ENCODE results near the gene HMG20B. TPM values are rescaled to one million over a fixed set of nuclear protein-coding genes. Genes with fewer than 3 reads are reported as not detected.

HMG20B gene
- total RNA-seq, 1 experiment from 2014 or later, result 58.1 TPM

DNA sequence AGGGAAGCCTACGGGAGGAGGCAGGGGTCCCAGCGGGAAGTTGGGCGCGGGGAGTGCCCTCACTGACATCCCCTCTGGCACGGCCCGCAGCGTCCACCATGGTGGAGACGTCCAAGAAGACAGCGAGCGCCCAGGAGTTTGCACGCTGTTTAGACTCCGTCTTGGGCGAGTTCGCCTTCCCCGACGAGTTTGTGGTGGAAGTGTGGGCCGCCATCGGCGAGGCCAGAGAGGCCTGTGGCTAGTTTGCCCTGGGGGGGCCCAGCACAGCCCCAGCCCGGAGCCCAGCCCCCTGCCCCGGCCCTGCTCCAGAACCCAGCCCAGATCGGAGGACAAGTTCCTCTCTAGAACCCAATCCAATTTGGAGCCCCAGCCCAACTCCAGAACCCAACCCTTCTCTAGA, 17.2 kb downstream of the HMG20B start:
- H3K36me3 Mint-ChIP-seq (ENCODE audit: insufficient read depth, unreplicated experiment), result no peaks in the 10 kb centered on the region
- no peak overlapping the region for H3K27ac Mint-ChIP-seq (ENCODE audit: unreplicated experiment)
- BruUV-seq (replicated peaks), result no TSS peak
- TF ChIP-seq, protein P1, sequence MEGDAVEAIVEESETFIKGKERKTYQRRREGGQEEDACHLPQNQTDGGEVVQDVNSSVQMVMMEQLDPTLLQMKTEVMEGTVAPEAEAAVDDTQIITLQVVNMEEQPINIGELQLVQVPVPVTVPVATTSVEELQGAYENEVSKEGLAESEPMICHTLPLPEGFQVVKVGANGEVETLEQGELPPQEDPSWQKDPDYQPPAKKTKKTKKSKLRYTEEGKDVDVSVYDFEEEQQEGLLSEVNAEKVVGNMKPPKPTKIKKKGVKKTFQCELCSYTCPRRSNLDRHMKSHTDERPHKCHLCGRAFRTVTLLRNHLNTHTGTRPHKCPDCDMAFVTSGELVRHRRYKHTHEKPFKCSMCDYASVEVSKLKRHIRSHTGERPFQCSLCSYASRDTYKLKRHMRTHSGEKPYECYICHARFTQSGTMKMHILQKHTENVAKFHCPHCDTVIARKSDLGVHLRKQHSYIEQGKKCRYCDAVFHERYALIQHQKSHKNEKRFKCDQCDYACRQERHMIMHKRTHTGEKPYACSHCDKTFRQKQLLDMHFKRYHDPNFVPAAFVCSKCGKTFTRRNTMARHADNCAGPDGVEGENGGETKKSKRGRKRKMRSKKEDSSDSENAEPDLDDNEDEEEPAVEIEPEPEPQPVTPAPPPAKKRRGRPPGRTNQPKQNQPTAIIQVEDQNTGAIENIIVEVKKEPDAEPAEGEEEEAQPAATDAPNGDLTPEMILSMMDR (IDR thresholded peaks at IDR 0.05; ENCODE audit: unreplicated experiment), result no peak
- intact Hi-C loops (cut with micrococcal nuclease; ENCODE audit: unreplicated experiment), result no loop called here
- H3K4me1 Mint-ChIP-seq (ENCODE audit: low read depth, unreplicated experiment), result no peaks in the 10 kb centered on the region
- DNase-seq, result no peak
- no peaks in the 10 kb centered on the region for H3K9me3 Mint-ChIP-seq (ENCODE audit: low read depth, unreplicated experiment)
- H3K27me3 Mint-ChIP-seq (ENCODE audit: unreplicated experiment), result peaks cover 23% of the 10 kb centered on the region
- H3K4me3 Mint-ChIP-seq (ENCODE audit: low read depth, unreplicated experiment), result no peak overlapping the region
- CTCF ChIA-PET, result no interaction called here

DNA sequence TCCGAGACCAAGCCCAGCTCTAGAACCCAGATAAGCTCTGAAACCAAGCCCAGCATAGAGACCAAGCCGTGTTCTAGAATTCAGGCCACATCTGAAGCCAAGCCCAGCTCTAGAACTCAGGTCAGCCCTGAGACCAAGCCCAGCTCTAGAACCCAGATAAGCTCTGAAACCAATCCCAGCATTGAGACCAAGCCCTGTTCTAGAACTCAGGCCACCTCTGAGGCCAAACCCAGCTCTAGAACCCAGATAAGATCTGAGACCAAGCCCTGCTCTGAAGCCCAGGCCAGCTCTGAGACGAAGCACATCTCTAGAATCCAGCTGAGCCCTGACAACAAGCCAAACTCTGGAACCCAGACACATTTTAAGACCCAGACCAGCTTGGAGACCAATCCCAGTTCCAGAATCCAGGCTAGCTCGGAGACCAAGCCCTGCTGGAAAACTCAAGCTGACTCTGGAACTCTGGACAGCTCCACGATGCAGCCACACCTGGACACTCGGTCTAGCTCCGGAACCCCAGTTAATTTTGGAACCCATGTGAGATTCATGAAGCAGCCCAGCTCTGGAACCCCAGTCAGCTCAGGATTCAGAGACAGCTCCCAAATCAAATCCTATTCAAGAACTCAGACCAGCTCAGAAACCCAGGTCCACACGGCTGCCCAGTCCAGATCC, 18.4 kb downstream of the HMG20B start:
- no peak for DNase-seq
- H3K36me3 Mint-ChIP-seq (ENCODE audit: insufficient read depth, unreplicated experiment), result no peaks in the 10 kb centered on the region
- no peak overlapping the region for H3K27ac Mint-ChIP-seq (ENCODE audit: unreplicated experiment)
- TF ChIP-seq, protein P1 (IDR thresholded peaks at IDR 0.05; ENCODE audit: unreplicated experiment), result no peak
- CTCF ChIA-PET, result no interaction called here
- H3K4me3 Mint-ChIP-seq (ENCODE audit: low read depth, unreplicated experiment), result no peak overlapping the region
- H3K4me1 Mint-ChIP-seq (ENCODE audit: low read depth, unreplicated experiment), result no peaks in the 10 kb centered on the region
- H3K27me3 Mint-ChIP-seq (ENCODE audit: unreplicated experiment), result peaks cover 23% of the 10 kb centered on the region
- BruUV-seq (replicated peaks), result no TSS peak
- intact Hi-C loops (cut with micrococcal nuclease; ENCODE audit: unreplicated experiment), result no loop called here
- no peaks in the 10 kb centered on the region for H3K9me3 Mint-ChIP-seq (ENCODE audit: low read depth, unreplicated experiment)

DNA sequence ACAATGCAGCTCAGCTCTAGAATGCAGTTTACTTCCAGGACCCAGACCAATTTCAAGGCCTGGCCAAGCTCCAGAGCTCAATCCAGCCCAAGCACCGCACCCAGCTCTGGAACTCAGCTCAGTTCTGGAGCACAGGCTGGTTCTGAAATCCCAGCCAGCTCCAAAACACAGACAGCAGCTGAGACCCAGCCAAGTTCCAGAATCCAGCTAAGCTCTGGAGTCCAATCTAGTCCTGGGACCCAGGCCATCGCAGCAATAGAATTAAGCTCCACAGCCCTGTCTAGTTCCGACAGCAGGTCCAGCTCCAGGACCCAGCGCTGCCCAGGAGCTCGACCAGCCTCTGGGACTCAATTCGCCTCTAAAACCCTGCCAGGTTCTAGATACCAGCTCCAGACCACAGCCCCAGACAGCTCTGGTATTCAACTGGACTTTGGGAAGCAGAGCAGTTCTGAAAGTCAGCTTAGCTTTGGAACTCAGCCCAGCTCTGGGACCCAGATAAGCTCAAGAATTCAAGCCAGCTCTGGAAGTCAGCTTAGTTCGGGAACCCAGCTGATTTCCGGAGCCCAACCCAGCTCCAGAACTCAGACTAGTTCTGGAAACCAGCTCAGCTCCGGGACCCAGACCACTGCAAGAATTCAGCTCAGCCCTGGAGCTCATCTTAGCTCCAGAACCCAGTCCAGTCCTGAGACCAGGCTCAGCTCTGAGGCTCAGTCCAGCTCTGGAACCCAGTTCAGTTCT, 19.3 kb downstream of the HMG20B start:
- intact Hi-C loops (cut with micrococcal nuclease; ENCODE audit: unreplicated experiment), result no loop called here
- peaks cover 23% of the 10 kb centered on the region for H3K27me3 Mint-ChIP-seq (ENCODE audit: unreplicated experiment)
- no peak overlapping the region for H3K27ac Mint-ChIP-seq (ENCODE audit: unreplicated experiment)
- H3K4me1 Mint-ChIP-seq (ENCODE audit: low read depth, unreplicated experiment), result no peaks in the 10 kb centered on the region
- no TSS peak for BruUV-seq (replicated peaks)
- H3K4me3 Mint-ChIP-seq (ENCODE audit: low read depth, unreplicated experiment), result no peak overlapping the region
- no peak for DNase-seq
- TF ChIP-seq, protein P1 (IDR thresholded peaks at IDR 0.05; ENCODE audit: unreplicated experiment), result no peak
- CTCF ChIA-PET, result interaction anchor here (0.5 to 0.6 kb wide), 2 partner anchors 12 to 226 kb away, joined by 3 to 4 read pairs; no protein-coding TSS in a partner anchor
- no peaks in the 10 kb centered on the region for H3K36me3 Mint-ChIP-seq (ENCODE audit: insufficient read depth, unreplicated experiment)
- no peaks in the 10 kb centered on the region for H3K9me3 Mint-ChIP-seq (ENCODE audit: low read depth, unreplicated experiment)

DNA sequence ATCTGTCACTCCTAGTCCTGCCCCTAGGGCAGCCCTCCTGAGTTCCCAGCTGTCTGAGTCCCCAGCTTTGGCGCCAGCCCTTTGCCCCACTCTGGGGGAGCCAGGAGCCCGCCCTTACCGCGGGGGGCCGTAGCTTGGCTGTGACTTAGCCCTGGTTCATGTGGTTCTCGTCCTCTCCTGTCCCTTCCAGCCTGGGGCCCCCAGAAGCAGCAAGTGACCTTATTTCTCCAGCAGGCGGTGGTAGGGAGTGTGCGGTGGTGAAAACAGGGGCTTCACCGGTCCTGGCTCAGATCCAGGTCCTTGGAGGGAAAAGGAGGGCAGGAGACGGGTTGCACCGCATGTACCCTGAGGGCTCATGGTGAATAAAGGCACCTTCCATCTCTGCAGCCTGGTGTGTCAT, 20.4 kb downstream of the HMG20B start:
- CTCF ChIA-PET, result no interaction called here
- H3K27me3 Mint-ChIP-seq (ENCODE audit: unreplicated experiment), result peaks cover 23% of the 10 kb centered on the region
- no peaks in the 10 kb centered on the region for H3K9me3 Mint-ChIP-seq (ENCODE audit: low read depth, unreplicated experiment)
- H3K4me1 Mint-ChIP-seq (ENCODE audit: low read depth, unreplicated experiment), result no peaks in the 10 kb centered on the region
- H3K27ac Mint-ChIP-seq (ENCODE audit: unreplicated experiment), result no peak overlapping the region
- TF ChIP-seq, protein P1 (IDR thresholded peaks at IDR 0.05; ENCODE audit: unreplicated experiment), result no peak
- intact Hi-C loops (cut with micrococcal nuclease; ENCODE audit: unreplicated experiment), result no loop called here
- no peaks in the 10 kb centered on the region for H3K36me3 Mint-ChIP-seq (ENCODE audit: insufficient read depth, unreplicated experiment)
- no TSS peak for BruUV-seq (replicated peaks)
- no peak for DNase-seq
- no peak overlapping the region for H3K4me3 Mint-ChIP-seq (ENCODE audit: low read depth, unreplicated experiment)
